ENCODE data around the gene MCUR1. TPM values are rescaled to one million over a fixed set of nuclear protein-coding genes. Genes with fewer than 3 reads are reported as not detected.
"Not testable (repeated sequence)": the region's sequence is repeated elsewhere in the genome, so short reads cannot be mapped to it uniquely, and the experiment has no call there.

The MCUR1 gene
- total RNA-seq, 1 donor from 2014 or later = 4.7 TPM

DNA sequence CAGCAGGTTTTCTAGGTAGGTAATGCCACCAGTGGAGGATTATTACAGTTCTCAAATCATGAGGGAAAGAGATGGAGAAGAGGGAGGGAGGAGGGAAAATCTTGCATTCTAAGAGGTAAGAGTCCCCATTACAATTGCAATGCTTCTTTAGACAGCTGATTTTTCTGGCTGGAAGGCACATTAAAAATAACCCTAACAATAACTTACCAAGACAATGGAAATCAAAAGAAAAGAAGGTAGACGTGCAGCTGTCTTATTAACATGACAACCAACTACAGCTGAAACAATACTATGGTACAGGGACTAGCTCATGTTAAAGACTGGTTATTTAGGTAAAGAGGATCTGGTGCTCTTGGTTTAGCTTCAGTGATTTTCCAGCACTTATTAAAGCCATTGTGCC lies 24.6 kb downstream of the MCUR1 start:
- H3K27me3 ChIP-seq (ENCODE audit: control insufficient read depth in 3 of 3, insufficient read depth in 3 of 3, low read length in 3 of 3) = no peaks in the 10 kb centered on the region
- H3K27ac ChIP-seq (ENCODE audit: low read depth, low read length) = no peak overlapping the region
- no peak overlapping the region for H3K9ac ChIP-seq (ENCODE audit: low read depth in 1 of 3, low read length in 3 of 3)
- peaks cover 3 to 22% (median 19%) of the 10 kb centered on the region in 3 donors for H3K36me3 ChIP-seq (ENCODE audit: control insufficient read depth in 3 of 3, insufficient read depth in 3 of 3, low read length in 3 of 3)
- no peak overlapping the region for H3K4me3 ChIP-seq (ENCODE audit: low read length in 3 of 3)
- H3K4me1 ChIP-seq (ENCODE audit: control insufficient read depth in 3 of 3, insufficient read depth in 3 of 3, low read length in 3 of 3) = no peaks in the 10 kb centered on the region
- no peaks in the 10 kb centered on the region for H3K9me3 ChIP-seq (ENCODE audit: control insufficient read depth in 3 of 3, low read length in 3 of 3)

DNA sequence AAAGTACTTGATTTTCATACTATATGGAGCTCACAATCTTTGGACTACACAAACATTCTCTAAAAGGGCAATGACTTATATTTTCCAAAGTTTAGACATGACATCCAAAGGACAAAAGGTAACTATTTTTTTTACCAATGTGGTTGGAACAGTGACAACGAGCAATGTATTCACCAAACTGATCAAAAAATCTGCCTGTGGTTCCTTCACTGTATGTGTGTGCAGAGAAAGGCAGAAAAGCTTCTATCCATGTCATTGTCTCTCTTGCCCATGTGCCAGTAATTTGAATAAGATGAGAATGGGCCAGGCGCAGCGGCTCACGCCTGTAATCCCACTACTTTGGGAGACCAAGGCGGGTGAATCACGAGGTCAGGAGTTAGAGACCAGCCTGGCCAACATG lies 25.5 kb downstream of the MCUR1 start:
- H3K9me3 ChIP-seq (ENCODE audit: control insufficient read depth in 3 of 3, low read length in 3 of 3) = no peaks in the 10 kb centered on the region
- H3K4me1 ChIP-seq (ENCODE audit: control insufficient read depth in 3 of 3, insufficient read depth in 3 of 3, low read length in 3 of 3) = no peaks in the 10 kb centered on the region
- H3K4me3 ChIP-seq (ENCODE audit: low read length in 3 of 3) = no peak overlapping the region
- no peaks in the 10 kb centered on the region for H3K27me3 ChIP-seq (ENCODE audit: control insufficient read depth in 3 of 3, insufficient read depth in 3 of 3, low read length in 3 of 3)
- no peak overlapping the region for H3K9ac ChIP-seq (ENCODE audit: low read depth in 1 of 3, low read length in 3 of 3)
- H3K36me3 ChIP-seq (ENCODE audit: control insufficient read depth in 3 of 3, insufficient read depth in 3 of 3, low read length in 3 of 3) = peaks cover 3 to 22% (median 19%) of the 10 kb centered on the region in 3 donors
- H3K27ac ChIP-seq (ENCODE audit: low read depth, low read length) = no peak overlapping the region

DNA sequence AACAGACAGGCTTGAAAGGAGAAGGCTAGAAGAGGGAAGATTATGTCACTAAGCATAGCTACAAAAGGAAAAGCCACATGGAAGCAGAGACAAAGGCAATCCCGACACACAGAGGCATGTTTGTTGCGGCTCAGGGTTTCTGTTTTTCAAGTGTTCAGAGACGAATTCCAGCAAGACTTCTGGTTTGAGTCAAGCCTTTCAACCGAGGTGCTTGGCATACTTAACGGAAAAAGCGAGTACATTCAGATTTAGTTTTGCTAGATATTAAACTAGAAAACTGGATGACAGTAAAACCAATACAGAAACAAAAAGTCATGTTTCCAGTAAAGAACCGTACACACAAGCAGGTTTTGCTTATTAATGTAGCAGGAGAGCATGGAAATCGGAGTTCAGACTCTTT lies 27.2 kb downstream of the MCUR1 start:
- no peak overlapping the region for H3K9ac ChIP-seq (ENCODE audit: low read depth in 1 of 3, low read length in 3 of 3)
- H3K4me1 ChIP-seq (ENCODE audit: control insufficient read depth in 3 of 3, insufficient read depth in 3 of 3, low read length in 3 of 3) = no peaks in the 10 kb centered on the region
- H3K27ac ChIP-seq (ENCODE audit: low read depth, low read length) = no peak overlapping the region
- H3K36me3 ChIP-seq (ENCODE audit: control insufficient read depth in 3 of 3, insufficient read depth in 3 of 3, low read length in 3 of 3) = peaks cover 3 to 15% (median 12%) of the 10 kb centered on the region in 3 donors
- no peaks in the 10 kb centered on the region for H3K27me3 ChIP-seq (ENCODE audit: control insufficient read depth in 3 of 3, insufficient read depth in 3 of 3, low read length in 3 of 3)
- H3K4me3 ChIP-seq (ENCODE audit: low read length in 3 of 3) = no peak overlapping the region
- no peaks in the 10 kb centered on the region for H3K9me3 ChIP-seq (ENCODE audit: control insufficient read depth in 3 of 3, low read length in 3 of 3)

DNA sequence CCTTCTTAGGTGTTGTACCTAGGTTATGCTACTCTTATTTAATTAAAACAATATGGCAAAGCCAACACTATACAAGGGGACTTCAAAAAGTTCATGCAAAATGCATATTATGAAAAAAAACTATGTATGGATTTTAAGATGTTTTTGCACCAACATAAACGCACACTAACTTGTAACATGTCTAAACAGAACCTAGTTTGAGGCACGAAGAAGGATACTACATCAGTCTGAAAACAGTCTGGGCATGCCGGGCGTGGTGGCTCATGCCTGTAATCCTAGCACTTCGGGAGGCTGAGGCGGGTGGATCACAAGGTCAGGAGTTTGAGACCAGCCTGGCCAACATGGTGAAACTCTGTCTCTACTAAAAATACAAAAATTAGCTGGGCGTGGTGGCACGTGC lies 34.2 kb downstream of the MCUR1 start:
- H3K27me3 ChIP-seq (ENCODE audit: control insufficient read depth in 3 of 3, insufficient read depth in 3 of 3, low read length in 3 of 3); H3K9me3 ChIP-seq (ENCODE audit: control insufficient read depth in 3 of 3, low read length in 3 of 3); H3K27ac ChIP-seq (ENCODE audit: low read depth, low read length); H3K36me3 ChIP-seq (ENCODE audit: control insufficient read depth in 3 of 3, insufficient read depth in 3 of 3, low read length in 3 of 3); H3K9ac ChIP-seq (ENCODE audit: low read depth in 1 of 3, low read length in 3 of 3); H3K4me1 ChIP-seq (ENCODE audit: control insufficient read depth in 3 of 3, insufficient read depth in 3 of 3, low read length in 3 of 3); H3K4me3 ChIP-seq (ENCODE audit: low read length in 3 of 3): not testable (repeated sequence)

DNA sequence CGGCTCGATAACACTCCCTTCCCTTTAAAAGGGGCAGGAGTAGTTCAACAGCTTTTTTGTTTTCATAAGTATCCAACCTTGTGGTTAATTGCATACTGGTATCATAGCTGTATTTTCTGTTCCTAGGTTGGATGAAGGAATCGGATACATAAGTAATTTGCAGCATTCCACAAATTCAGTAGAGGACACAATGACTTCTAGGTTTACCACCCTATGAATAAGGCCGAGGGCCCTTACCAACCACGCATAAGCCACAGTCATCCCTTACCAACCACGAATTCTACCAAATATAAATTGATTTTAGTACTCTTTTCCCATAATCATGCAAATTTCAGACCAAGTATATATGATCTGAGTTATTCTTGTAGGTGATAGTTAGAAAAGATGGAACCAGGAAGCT lies 36.3 kb downstream of the MCUR1 start:
- Histone ChIP-seq H3K9me3 (ENCODE audit: control insufficient read depth in 3 of 3, low read length in 3 of 3) (no peaks in the 10 kb centered on the region), H3K9ac (ENCODE audit: low read depth in 1 of 3, low read length in 3 of 3) (no peak overlapping the region), H3K36me3 (ENCODE audit: control insufficient read depth in 3 of 3, insufficient read depth in 3 of 3, low read length in 3 of 3) (no peaks in the 10 kb centered on the region), H3K4me3 (ENCODE audit: low read length in 3 of 3) (no peak overlapping the region), H3K27me3 (ENCODE audit: control insufficient read depth in 3 of 3, insufficient read depth in 3 of 3, low read length in 3 of 3) (no peaks in the 10 kb centered on the region), H3K4me1 (ENCODE audit: control insufficient read depth in 3 of 3, insufficient read depth in 3 of 3, low read length in 3 of 3) (no peaks in the 10 kb centered on the region), H3K27ac (ENCODE audit: low read depth, low read length) (no peak overlapping the region)

DNA sequence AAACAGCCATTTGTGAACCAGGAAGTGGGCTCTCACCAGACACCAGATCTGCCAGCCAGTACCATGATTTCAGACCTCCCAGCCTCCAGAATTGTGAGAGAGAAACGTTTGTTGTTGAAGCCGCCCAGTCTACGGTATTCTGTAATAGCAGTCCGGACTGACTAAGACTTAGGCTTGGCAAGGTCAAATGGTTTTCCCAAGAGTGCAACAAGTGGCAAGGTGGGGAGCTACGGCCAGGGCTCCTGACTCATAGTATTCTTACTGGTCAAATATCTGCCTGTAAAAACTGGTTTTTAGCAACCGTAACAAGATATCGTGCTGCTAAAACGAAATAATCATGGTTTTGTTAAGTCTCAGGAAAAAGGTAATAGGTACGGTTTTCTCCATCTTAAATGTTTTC lies 37.8 kb downstream of the MCUR1 start:
- Histone ChIP-seq H3K4me1 (ENCODE audit: control insufficient read depth in 3 of 3, insufficient read depth in 3 of 3, low read length in 3 of 3) (no peaks in the 10 kb centered on the region), H3K4me3 (ENCODE audit: low read length in 3 of 3) (no peak overlapping the region), H3K36me3 (ENCODE audit: control insufficient read depth in 3 of 3, insufficient read depth in 3 of 3, low read length in 3 of 3) (no peaks in the 10 kb centered on the region), H3K9me3 (ENCODE audit: control insufficient read depth in 3 of 3, low read length in 3 of 3) (no peaks in the 10 kb centered on the region), H3K9ac (ENCODE audit: low read depth in 1 of 3, low read length in 3 of 3) (no peak overlapping the region), H3K27me3 (ENCODE audit: control insufficient read depth in 3 of 3, insufficient read depth in 3 of 3, low read length in 3 of 3) (no peaks in the 10 kb centered on the region), H3K27ac (ENCODE audit: low read depth, low read length) (no peak overlapping the region)

DNA sequence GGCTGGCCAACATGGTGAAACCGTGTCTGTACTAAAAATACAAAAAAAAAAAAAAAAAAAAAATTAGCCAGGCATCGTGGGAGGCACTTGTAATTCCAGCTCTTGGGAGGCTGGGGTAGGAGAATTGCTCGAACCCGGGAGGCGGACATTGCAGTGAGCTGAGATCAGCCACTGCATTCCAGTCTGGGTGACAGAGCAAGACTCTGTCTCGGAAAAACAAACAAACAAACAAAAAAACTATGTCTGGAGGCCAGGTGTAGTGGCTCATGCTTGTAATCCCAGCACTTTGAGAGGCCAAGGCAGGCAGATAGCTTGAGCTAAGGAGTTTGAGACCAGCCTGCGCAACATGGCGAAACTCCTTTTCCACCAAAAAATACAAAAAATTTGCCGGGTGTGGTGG lies 38.9 kb downstream of the MCUR1 start:
- not testable (repeated sequence) for H3K4me3 ChIP-seq (ENCODE audit: low read length in 3 of 3); H3K4me1 ChIP-seq (ENCODE audit: control insufficient read depth in 3 of 3, insufficient read depth in 3 of 3, low read length in 3 of 3); H3K9ac ChIP-seq (ENCODE audit: low read depth in 1 of 3, low read length in 3 of 3); H3K9me3 ChIP-seq (ENCODE audit: control insufficient read depth in 3 of 3, low read length in 3 of 3); H3K27me3 ChIP-seq (ENCODE audit: control insufficient read depth in 3 of 3, insufficient read depth in 3 of 3, low read length in 3 of 3); H3K27ac ChIP-seq (ENCODE audit: low read depth, low read length); H3K36me3 ChIP-seq (ENCODE audit: control insufficient read depth in 3 of 3, insufficient read depth in 3 of 3, low read length in 3 of 3)

DNA sequence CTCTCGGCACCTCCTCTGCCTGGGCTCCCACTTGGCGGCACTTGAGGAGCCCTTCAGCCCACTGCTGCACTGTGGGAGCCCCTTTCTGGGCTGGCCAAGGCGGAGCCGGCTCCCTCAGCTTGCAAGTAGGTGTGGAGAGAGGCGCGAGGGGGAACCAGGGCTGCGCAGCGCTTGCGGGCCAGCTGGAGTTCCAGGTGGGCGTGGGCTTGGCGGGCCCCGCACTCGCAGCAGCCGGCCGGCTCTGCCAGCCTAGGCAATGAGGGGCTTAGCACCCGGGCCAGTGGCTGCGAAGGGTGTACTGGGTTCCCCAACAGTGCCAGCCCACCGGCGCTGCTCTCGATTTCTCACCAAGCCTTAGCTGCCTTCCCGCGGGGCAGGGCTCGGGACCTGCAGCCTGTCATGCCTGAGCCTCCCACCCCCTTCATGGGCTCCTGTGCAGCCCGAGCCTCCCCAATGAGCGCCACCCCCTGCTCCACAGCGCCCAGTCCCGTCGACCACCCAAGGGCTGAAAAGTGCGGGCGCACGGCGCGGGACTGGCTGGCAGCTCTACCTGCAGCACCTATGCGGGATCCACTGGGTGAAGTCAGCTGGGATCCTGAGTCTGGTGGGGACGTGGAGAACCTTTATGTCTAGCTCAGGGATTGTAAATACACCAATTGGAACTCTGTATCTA lies 41.9 kb downstream of the MCUR1 start:
- not testable (repeated sequence) for H3K9me3 ChIP-seq (ENCODE audit: control insufficient read depth in 3 of 3, low read length in 3 of 3); H3K4me1 ChIP-seq (ENCODE audit: control insufficient read depth in 3 of 3, insufficient read depth in 3 of 3, low read length in 3 of 3); H3K27me3 ChIP-seq (ENCODE audit: control insufficient read depth in 3 of 3, insufficient read depth in 3 of 3, low read length in 3 of 3); H3K36me3 ChIP-seq (ENCODE audit: control insufficient read depth in 3 of 3, insufficient read depth in 3 of 3, low read length in 3 of 3); H3K27ac ChIP-seq (ENCODE audit: low read depth, low read length); H3K4me3 ChIP-seq (ENCODE audit: low read length in 3 of 3); H3K9ac ChIP-seq (ENCODE audit: low read depth in 1 of 3, low read length in 3 of 3)

DNA sequence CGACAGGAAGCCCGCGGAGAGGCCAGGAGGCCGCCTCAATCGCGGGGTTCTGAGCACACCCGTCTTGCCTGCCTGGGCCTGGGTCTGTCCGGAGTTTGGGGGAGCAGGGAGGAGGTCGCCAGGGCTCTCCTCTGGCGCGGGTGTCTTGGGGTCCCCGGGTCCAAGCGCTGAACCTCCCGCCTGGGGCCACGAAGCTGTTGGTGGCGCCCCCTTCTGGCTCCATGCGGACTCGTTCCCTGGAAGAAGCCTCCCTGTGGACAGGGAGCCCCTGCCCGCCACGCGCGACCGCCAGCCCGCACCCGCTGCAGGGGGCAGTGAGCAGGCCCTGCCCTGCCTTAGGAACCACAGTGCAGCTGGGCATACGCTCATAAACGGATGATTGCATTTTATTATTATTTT lies 44.7 kb downstream of the MCUR1 start:
- H3K4me1 ChIP-seq (ENCODE audit: control insufficient read depth in 3 of 3, insufficient read depth in 3 of 3, low read length in 3 of 3) = peaks cover 9 to 12% (median 9%) of the 10 kb centered on the region in 3 donors
- H3K36me3 ChIP-seq (ENCODE audit: control insufficient read depth in 3 of 3, insufficient read depth in 3 of 3, low read length in 3 of 3) = no peaks in the 10 kb centered on the region
- H3K9me3 ChIP-seq (ENCODE audit: control insufficient read depth in 3 of 3, low read length in 3 of 3) = no peaks in the 10 kb centered on the region
- no peak overlapping the region for H3K27ac ChIP-seq (ENCODE audit: low read depth, low read length)
- H3K27me3 ChIP-seq (ENCODE audit: control insufficient read depth in 3 of 3, insufficient read depth in 3 of 3, low read length in 3 of 3) = no peaks in the 10 kb centered on the region
- no peak overlapping the region for H3K4me3 ChIP-seq (ENCODE audit: low read length in 3 of 3)
- H3K9ac ChIP-seq (ENCODE audit: low read depth in 1 of 3, low read length in 3 of 3) = no peak overlapping the region

DNA sequence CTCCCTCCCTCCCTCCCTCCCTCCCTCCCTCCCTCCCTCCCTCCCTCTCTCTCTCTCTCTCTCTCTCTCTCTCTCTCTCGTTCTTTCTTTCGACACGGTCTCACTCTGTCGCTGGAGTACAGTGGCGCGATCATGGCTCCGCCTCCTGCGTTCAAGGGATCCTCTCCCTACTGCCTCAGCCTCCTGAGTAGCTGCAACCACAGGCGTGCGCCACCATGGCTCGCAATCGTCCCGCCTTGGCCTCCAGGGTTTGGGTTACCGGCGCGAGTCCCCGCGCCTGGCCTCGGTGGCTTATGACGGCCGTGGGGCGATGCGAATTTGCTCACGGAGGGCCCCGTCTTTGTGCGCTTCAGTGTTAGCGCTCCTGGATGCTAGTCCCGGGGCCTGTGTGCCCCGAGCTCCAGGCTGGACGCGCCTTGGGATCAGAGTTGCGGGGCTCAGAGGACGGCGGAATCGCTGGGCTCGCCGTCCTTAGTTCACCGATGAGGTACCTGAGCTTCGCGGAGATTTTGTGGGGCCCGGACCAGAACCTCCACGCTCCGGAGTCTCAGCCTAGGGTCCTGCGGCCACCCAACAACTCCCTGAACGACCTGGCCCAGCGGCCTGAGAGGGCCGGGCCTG lies 45.2 kb downstream of the MCUR1 start:
- Histone ChIP-seq H3K9me3 (ENCODE audit: control insufficient read depth in 3 of 3, low read length in 3 of 3) (no peaks in the 10 kb centered on the region), H3K9ac (ENCODE audit: low read depth in 1 of 3, low read length in 3 of 3) (no peak overlapping the region), H3K27me3 (ENCODE audit: control insufficient read depth in 3 of 3, insufficient read depth in 3 of 3, low read length in 3 of 3) (no peaks in the 10 kb centered on the region), H3K27ac (ENCODE audit: low read depth, low read length) (no peak overlapping the region), H3K4me3 (ENCODE audit: low read length in 3 of 3) (no peak overlapping the region), H3K36me3 (ENCODE audit: control insufficient read depth in 3 of 3, insufficient read depth in 3 of 3, low read length in 3 of 3) (no peaks in the 10 kb centered on the region), H3K4me1 (ENCODE audit: control insufficient read depth in 3 of 3, insufficient read depth in 3 of 3, low read length in 3 of 3) (peaks cover 9 to 12% (median 9%) of the 10 kb centered on the region in 3 donors)

Measured in skeletal muscle tissue (tissue), 4 donors.